Endothelial cell of umbilical vein (primary cell): ENCODE measurements around the gene MYOM3.

Experiments
- GATA2 ChIP-seq: IDR thresholded peaks from 2 replicates; pipeline ENCODE4 v1.7.0; 2011; ENCODE audit warnings: low read depth, mild to moderate bottlenecking, moderate library complexity, mixed read lengths, low read length; ENCODE audit not compliant: insufficient read length, insufficient read depth
- JUN ChIP-seq: IDR thresholded peaks from 2 replicates; pipeline ENCODE4 v1.6.1; 2011; ENCODE audit warnings: borderline replicate concordance, low read depth; ENCODE audit not compliant: insufficient read length, insufficient read depth
- POLR2A ChIP-seq: IDR thresholded peaks from 2 replicates; pipeline ENCODE4 v1.6.1; 2012; ENCODE audit warnings: low read depth, mild to moderate bottlenecking, control low read depth, low read length
- TF ChIP-seq, protein P1 (sequence below), 2 donors: IDR thresholded peaks; 1 replicate in 1 of 2; 2 replicates in 1 of 2; pipeline ENCODE4 v1.5.1; 2011; ENCODE audit warnings: low read length in 2 of 2, mild to moderate bottlenecking in 2 of 2, moderate library complexity in 2 of 2, control low read depth in 1 of 2, inconsistent platforms in 1 of 2, low read depth in 1 of 2; ENCODE audit not compliant: insufficient read depth in 1 of 2; ENCODE audit errors: extremely low read depth in 1 of 2
- TF ChIP-seq, protein P2 (sequence below): IDR thresholded peaks from 2 replicates; pipeline ENCODE4 v1.6.1; 2011; ENCODE audit not compliant: insufficient read depth, insufficient read length

DNA sequence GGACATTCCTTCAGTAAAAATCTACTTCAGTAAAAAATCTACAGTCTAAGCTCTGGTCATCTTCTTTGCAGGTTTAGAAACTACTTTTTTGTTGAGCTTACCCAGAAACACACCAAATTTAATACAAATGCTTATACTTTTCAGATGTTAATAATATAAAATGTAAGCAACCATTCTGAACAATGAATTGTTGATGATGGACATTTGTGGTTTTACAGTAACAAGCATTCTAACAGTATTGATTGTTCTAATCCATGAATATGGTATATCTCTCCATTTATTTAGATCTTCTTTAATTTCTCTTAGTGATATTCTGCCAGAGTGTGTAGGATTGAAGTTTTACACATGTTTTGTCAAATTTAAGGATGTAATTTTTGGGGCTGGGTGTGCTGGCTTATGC, 104.9 kb downstream of the MYOM3 start:
- TF ChIP-seq, protein P1, sequence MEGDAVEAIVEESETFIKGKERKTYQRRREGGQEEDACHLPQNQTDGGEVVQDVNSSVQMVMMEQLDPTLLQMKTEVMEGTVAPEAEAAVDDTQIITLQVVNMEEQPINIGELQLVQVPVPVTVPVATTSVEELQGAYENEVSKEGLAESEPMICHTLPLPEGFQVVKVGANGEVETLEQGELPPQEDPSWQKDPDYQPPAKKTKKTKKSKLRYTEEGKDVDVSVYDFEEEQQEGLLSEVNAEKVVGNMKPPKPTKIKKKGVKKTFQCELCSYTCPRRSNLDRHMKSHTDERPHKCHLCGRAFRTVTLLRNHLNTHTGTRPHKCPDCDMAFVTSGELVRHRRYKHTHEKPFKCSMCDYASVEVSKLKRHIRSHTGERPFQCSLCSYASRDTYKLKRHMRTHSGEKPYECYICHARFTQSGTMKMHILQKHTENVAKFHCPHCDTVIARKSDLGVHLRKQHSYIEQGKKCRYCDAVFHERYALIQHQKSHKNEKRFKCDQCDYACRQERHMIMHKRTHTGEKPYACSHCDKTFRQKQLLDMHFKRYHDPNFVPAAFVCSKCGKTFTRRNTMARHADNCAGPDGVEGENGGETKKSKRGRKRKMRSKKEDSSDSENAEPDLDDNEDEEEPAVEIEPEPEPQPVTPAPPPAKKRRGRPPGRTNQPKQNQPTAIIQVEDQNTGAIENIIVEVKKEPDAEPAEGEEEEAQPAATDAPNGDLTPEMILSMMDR (IDR thresholded peaks at IDR 0.05; ENCODE audit: extremely low read depth in 1 of 2, insufficient read depth in 1 of 2, low read depth in 1 of 2, low read length in 2 of 2): no peak
- TF ChIP-seq, protein P2, sequence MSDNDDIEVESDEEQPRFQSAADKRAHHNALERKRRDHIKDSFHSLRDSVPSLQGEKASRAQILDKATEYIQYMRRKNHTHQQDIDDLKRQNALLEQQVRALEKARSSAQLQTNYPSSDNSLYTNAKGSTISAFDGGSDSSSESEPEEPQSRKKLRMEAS: no peak
- no peak for TF ChIP-seq POLR2A
- no peak for TF ChIP-seq JUN
- TF ChIP-seq GATA2: no peak
